H1 (cell line): ENCODE results near the gene ABHD17B. TPM values are rescaled to one million over a fixed set of nuclear protein-coding genes. Genes with fewer than 3 reads are reported as not detected.

Experiments
- SRF ChIP-seq: IDR thresholded peaks from 2 replicates; pipeline ENCODE4 v1.6.1; 2011; ENCODE audit warnings: mild to moderate bottlenecking, low read depth, low read length, moderate library complexity
- polyA plus RNA-seq, 7 experiments: library from polyadenylated mRNA; depleted of rRNA in 3 of 7; stranded (reverse) in 5 of 7; unstranded in 2 of 7; fragments of >200 nt in 5 of 7; fragments of 200-250 nt in 2 of 7; gene quantifications; 1 replicate in 5 of 7; 2 replicates in 1 of 7; 4 replicates in 1 of 7; pipeline versions ENCODE4 v1.2.1 to v1.2.3, GENCODE V29; 2011 to 2013; ENCODE audit warnings: missing spikeins in 2 of 7, mixed read lengths in 2 of 7
- total RNA-seq: library from RNA; stranded (reverse); fragmentation: NEBNext Ultra II Directional; extraction: Animal tissue kit (Norgen Biotek cat#: 25700); gene quantifications from 2 replicates; pipeline ENCODE4 v1.2.1, GENCODE V29; 2021

Gene ABHD17B
- total and polyA plus RNA-seq, 2 of the 8 experiments (the other 6 are each of a cell fraction or from before 2014, with no cell fraction given) = 37.2 to 60.8 TPM

DNA sequence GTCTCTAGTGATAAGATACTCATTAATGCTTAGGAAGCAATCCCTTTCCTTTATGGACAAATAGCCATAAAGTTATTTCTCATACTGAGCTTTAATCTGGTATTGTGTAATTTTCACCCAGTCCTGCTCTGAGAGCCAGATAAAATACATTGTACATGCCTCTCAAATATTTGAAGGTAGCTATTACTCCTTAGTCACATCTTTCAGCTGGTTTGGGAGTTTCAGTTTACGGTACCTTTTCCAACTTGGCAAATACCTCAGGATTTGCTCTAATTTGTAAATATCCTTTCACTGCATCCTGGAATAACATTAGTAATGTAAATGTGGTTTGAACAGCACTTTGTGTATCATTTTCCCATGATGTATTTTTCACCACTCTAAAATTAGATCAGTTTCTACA, 47.4 kb downstream of the ABHD17B start (continued):
- no peak for TF ChIP-seq SRF
